ENCODE measurements around the gene FAM174C.

Gene FAM174C

GRCh38 chr19:1261798-1262622, 13.3 kb upstream of the FAM174C start:
- no peak for DNase-seq (ENCODE audit: low read depth in 2 of 2)

- no peak for DNase-seq (ENCODE audit: low read depth in 2 of 2)
Observed at GRCh38 chr19:1262623-1263123, 12.7 kb upstream of the FAM174C start.

GRCh38 chr19:1263188-1263587, 12.1 kb upstream of the FAM174C start:
- DNase-seq (ENCODE audit: low read depth in 2 of 2), result no peak

- DNase-seq (ENCODE audit: low read depth in 2 of 2), result no peak
Observed at GRCh38 chr19:1264801-1265614, 10.3 kb upstream of the FAM174C start.

- DNase-seq (ENCODE audit: low read depth in 2 of 2), result no peak
Observed at GRCh38 chr19:1265615-1266128, 9.7 kb upstream of the FAM174C start.

- no peak for DNase-seq (ENCODE audit: low read depth in 2 of 2)
Observed at GRCh38 chr19:1266129-1266915, 9.0 kb upstream of the FAM174C start.

- DNase-seq (ENCODE audit: low read depth in 2 of 2), result no peak
Observed at GRCh38 chr19:1266916-1267476, 8.3 kb upstream of the FAM174C start.

- DNase-seq (ENCODE audit: low read depth in 2 of 2), result no peak
Observed at GRCh38 chr19:1267477-1268225, 7.7 kb upstream of the FAM174C start.

GRCh38 chr19:1268226-1269064, 6.9 kb upstream of the FAM174C start:
- no peak for DNase-seq (ENCODE audit: low read depth in 2 of 2)

- DNase-seq (ENCODE audit: low read depth in 2 of 2), result peak; percentile 98
Observed at GRCh38 chr19:1269065-1269477, 6.3 kb upstream of the FAM174C start, which contains the start of gene CIRBP. Gene CIRBP, plus strand, starts transcription at chr19:1269332. Its CDS starts 1,602 bp downstream, at chr19:1270934.

- DNase-seq (ENCODE audit: low read depth in 2 of 2), result peak in 1 of 2 experiments; percentile 61
Observed at GRCh38 chr19:1269478-1270212, 5.7 kb upstream of the FAM174C start.

- no peak for DNase-seq (ENCODE audit: low read depth in 2 of 2)
Observed at GRCh38 chr19:1270213-1270853, 5.0 kb upstream of the FAM174C start.

GRCh38 chr19:1270854-1271527, 4.3 kb upstream of the FAM174C start:
- DNase-seq (ENCODE audit: low read depth in 2 of 2), result no peak

- no peak for DNase-seq (ENCODE audit: low read depth in 2 of 2)
Observed at GRCh38 chr19:1271528-1272422, 3.6 kb upstream of the FAM174C start.

- no peak for DNase-seq (ENCODE audit: low read depth in 2 of 2)
Observed at GRCh38 chr19:1272423-1273262, 2.7 kb upstream of the FAM174C start.
